Measurements from ENCODE around the gene NIPAL3. TPM values are rescaled to one million over a fixed set of nuclear protein-coding genes. Genes with fewer than 3 reads are reported as not detected.
"Not testable (repeated sequence)": the region's sequence is repeated elsewhere in the genome, so short reads cannot be mapped to it uniquely, and the experiment has no call there.

The NIPAL3 gene
- total RNA-seq, 1 donor, result 42.2 TPM

- no peak for DNase-seq (ENCODE audit: low read depth)
- H3K4me3 ChIP-seq (ENCODE audit: low read depth, low read length), result no peak overlapping the region
- TF ChIP-seq, protein P1, sequence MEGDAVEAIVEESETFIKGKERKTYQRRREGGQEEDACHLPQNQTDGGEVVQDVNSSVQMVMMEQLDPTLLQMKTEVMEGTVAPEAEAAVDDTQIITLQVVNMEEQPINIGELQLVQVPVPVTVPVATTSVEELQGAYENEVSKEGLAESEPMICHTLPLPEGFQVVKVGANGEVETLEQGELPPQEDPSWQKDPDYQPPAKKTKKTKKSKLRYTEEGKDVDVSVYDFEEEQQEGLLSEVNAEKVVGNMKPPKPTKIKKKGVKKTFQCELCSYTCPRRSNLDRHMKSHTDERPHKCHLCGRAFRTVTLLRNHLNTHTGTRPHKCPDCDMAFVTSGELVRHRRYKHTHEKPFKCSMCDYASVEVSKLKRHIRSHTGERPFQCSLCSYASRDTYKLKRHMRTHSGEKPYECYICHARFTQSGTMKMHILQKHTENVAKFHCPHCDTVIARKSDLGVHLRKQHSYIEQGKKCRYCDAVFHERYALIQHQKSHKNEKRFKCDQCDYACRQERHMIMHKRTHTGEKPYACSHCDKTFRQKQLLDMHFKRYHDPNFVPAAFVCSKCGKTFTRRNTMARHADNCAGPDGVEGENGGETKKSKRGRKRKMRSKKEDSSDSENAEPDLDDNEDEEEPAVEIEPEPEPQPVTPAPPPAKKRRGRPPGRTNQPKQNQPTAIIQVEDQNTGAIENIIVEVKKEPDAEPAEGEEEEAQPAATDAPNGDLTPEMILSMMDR (IDR thresholded peaks at IDR 0.05; ENCODE audit: insufficient read depth, low read length), result no peak
Measured at GRCh38 chr1:24441480-24441879, 25.9 kb downstream of the NIPAL3 start.

DNA sequence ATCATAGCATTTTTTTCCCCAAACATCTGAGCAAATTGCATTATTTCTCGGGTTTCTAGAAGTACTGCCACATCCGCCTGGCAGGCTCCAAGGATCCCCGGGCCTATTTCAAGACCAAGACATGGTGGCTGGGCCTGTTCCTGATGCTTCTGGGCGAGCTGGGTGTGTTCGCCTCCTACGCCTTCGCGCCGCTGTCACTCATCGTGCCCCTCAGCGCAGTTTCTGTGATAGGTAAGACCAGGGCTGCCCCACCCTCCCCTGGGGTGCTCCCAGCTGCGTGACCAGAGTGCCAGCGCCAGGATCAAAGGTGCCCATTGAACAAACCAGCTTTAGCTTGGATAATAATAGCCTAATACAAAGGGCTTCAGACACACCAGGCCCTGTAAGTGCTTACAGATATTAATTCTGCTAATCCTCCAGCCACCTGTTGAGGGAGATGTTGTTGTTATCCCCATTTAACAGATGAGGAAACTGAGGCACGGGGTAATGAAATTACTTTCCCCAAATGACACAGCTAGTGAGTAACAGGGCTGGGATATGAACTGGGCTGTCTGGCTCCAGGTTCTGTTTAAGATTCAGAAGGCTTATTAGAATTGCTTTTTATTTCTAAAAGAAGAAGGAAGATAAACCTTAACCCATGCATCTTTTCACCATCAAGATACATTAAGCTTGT is 26.5 kb downstream of the NIPAL3 start:
- TF ChIP-seq, protein P1 (IDR thresholded peaks at IDR 0.05; ENCODE audit: insufficient read depth, low read length), result no peak
- no peak for DNase-seq (ENCODE audit: low read depth)
- H3K4me3 ChIP-seq (ENCODE audit: low read depth, low read length), result no peak overlapping the region

DNA sequence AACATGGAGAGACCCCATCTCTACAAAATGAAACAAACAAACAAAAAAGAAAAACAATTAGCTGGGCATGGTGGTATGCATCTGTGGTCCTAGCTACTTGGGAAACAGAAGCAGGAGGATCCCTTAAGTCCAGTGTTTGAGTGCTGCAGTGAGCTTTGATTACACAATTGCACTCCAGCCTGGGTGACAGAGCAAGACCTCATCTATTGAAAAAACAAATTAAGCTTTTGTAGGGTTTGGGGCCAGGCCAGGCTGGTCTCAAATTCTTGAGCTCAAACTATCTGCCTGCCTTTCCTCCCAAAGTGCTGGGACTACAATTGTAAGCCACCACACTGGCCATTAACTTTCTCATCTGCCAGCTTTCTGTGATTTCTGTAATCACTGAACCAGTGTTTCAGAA is 27.2 kb downstream of the NIPAL3 start:
- TF ChIP-seq, protein P1 (IDR thresholded peaks at IDR 0.05; ENCODE audit: insufficient read depth, low read length), result no peak
- H3K4me3 ChIP-seq (ENCODE audit: low read depth, low read length), result no peak overlapping the region
- DNase-seq (ENCODE audit: low read depth), result peak; percentile 57

GRCh38 chr1:24443241-24443656 is 27.6 kb downstream of the NIPAL3 start:
- TF ChIP-seq, protein P1 (IDR thresholded peaks at IDR 0.05; ENCODE audit: insufficient read depth, low read length), result no peak
- H3K4me3 ChIP-seq (ENCODE audit: low read depth, low read length), result no peak overlapping the region
- DNase-seq (ENCODE audit: low read depth), result peak; percentile 78

- DNase-seq (ENCODE audit: low read depth); H3K4me3 ChIP-seq (ENCODE audit: low read depth, low read length): not testable (repeated sequence)
Measured at GRCh38 chr1:24446446-24446845, 30.8 kb downstream of the NIPAL3 start.

DNA sequence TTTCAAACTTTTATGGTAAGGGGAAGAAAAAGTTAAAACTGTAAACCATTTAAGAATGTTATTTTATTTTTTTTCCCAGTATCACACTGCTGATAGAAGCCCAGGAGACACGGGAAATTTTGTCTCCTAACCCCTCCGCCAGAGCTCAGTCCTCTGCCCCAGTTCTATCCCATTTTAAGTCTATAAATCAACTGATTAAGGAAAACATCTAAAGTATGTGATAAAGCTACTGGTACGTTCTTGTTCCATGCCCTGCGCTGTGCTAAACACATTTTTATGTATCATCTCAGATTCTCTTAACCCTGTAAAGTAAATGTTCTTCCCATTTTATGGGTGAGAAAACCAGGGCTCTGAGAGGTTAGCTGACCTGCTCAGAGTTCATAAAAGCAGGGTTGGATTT is 34.7 kb downstream of the NIPAL3 start:
- no peak overlapping the region for H3K4me3 ChIP-seq (ENCODE audit: low read depth, low read length)
- TF ChIP-seq, protein P1 (IDR thresholded peaks at IDR 0.05; ENCODE audit: insufficient read depth, low read length), result no peak
- DNase-seq (ENCODE audit: low read depth), result no peak

DNA sequence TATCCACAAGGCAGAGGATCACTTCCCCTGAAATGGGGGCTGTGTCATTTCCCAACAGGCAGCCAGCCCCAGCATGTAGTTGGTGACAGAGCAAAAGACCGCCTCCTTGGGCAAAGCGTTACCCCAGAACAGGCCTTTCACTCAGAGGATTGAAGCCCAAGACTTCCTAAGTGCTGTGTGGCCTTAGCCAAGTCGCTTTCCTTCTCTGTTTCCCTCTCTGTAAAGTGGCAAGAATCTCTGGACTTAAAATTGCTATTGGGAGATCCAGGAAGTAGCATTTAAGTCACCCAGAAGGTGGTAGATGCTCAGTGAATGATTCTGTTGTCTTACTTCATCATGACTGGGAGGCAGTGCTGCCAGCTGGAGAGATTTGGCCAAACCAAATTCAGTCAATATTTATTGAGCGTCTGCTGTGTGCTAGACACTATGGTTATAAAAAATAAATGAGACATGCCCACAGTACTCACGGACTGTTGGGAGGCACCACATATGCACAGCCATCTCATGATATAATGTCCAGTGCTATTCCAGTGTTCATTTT is 35.3 kb downstream of the NIPAL3 start:
- no peak for DNase-seq (ENCODE audit: low read depth)
- TF ChIP-seq, protein P1 (IDR thresholded peaks at IDR 0.05; ENCODE audit: insufficient read depth, low read length), result no peak
- H3K4me3 ChIP-seq (ENCODE audit: low read depth, low read length), result no peak overlapping the region

Measured in fibroblast of the aortic adventitia (primary cell).